PFSK-1 (cell line): ENCODE measurements around the gene ART4.

Experiments
- POLR2AphosphoS5 ChIP-seq: IDR thresholded peaks from 2 replicates; pipeline ENCODE4 v1.6.1; 2012; ENCODE audit warnings: low read depth, mild to moderate bottlenecking, control low read depth, low read length, moderate library complexity
- REST ChIP-seq, 2 experiments: IDR thresholded peaks; 2 replicates each; pipeline versions ENCODE4 v1.6.1 to v1.8.0; 2011 to 2012; ENCODE audit warnings: low read depth in 2 of 2, low read length in 2 of 2, control low read depth in 1 of 2, inconsistent platforms in 1 of 2, mild to moderate bottlenecking in 1 of 2, moderate library complexity in 1 of 2; ENCODE audit not compliant: insufficient read depth in 1 of 2
- SIN3A ChIP-seq: IDR thresholded peaks from 2 replicates; pipeline ENCODE4 v1.6.1; 2012; ENCODE audit warnings: mild to moderate bottlenecking, low read length, moderate library complexity, borderline replicate concordance; ENCODE audit not compliant: insufficient read depth

GRCh38 chr12:14850929-14851663 is 7.8 kb upstream of the ART4 start:
- TF ChIP-seq POLR2AphosphoS5 (no peak), SIN3A (no peak), REST (IDR thresholded peaks at IDR 0.05; ENCODE audit: insufficient read depth in 1 of 2, low read depth in 2 of 2, low read length in 2 of 2) (no peak)
